Vagina (tissue), 2 donors: Measurements from ENCODE around the gene CNFN. TPM values are rescaled to one million over a fixed set of nuclear protein-coding genes. Genes with fewer than 3 reads are reported as not detected.

Experiments used
- DNase-seq, 2 donors: peaks; one replicate each; pipeline ENCODE4 v3.0.0-alpha.2; 2017; ENCODE audit errors: extremely low spot score in 2 of 2
- H3K27ac ChIP-seq: fragments of 200-600 bp; sonication (generic); one replicate; pipeline ENCODE4 v1.5.1; 2019
- H3K27me3 ChIP-seq: fragments of 200-600 bp; sonication (generic); one replicate; pipeline ENCODE4 v1.5.1; 2019
- H3K36me3 ChIP-seq, 2 donors: fragments of 200-600 bp; sonication (generic); one replicate each; pipeline ENCODE4 v1.5.1; 2017 to 2019
- H3K4me1 ChIP-seq: fragments of 200-600 bp; sonication (generic); one replicate; pipeline ENCODE4 v1.5.1; 2019
- H3K4me3 ChIP-seq, 2 donors: fragments of 200-600 bp; sonication (generic); 1 replicate in 1 of 2; 2 replicates in 1 of 2; pipeline ENCODE4 v1.5.1; 2016 to 2019
- H3K9me3 ChIP-seq: fragments of 200-600 bp; sonication (generic); one replicate; pipeline ENCODE4 v1.5.1; 2019
- POLR2A ChIP-seq, 2 donors: fragments of 450-650 bp; IDR thresholded peaks; one replicate each; pipeline ENCODE4 v1.6.1; 2017; ENCODE audit warnings: antibody characterized with exemption in 2 of 2, mild to moderate bottlenecking in 2 of 2, moderate library complexity in 2 of 2
- POLR2AphosphoS5 ChIP-seq, 2 donors: sonication (generic); formaldehyde crosslinking; IDR thresholded peaks; one replicate each; pipeline ENCODE4 v1.9.0; 2017; ENCODE audit warnings: antibody characterized with exemption in 2 of 2, mild to moderate bottlenecking in 2 of 2, low read depth in 1 of 2; ENCODE audit not compliant: insufficient read depth in 1 of 2
- intact Hi-C: fragments of 100-400 bp; cut with DNase I; formaldehyde crosslinking; loops from one replicate; pipeline ENCODE4 v1.15.1; 2023
- total RNA-seq: library from RNA; depleted of rRNA; stranded (reverse); fragments of >200 nt; gene quantifications from one replicate; pipeline ENCODE4 v1.2.3, GENCODE V29; 2016
- TF ChIP-seq, protein P1 (sequence below), 3 experiments: fragments of 450-650 bp in 2 of 3; fragments of 200-600 bp in 1 of 3; sonication (generic) in 1 of 3; IDR thresholded peaks; one replicate each; pipeline ENCODE4 v1.5.1; 2017 to 2019; ENCODE audit warnings: antibody characterized with exemption in 3 of 3, mild to moderate bottlenecking in 2 of 3, moderate library complexity in 2 of 3

The CNFN gene
- total RNA-seq, 1 donor from 2014 or later = 106 TPM

DNA sequence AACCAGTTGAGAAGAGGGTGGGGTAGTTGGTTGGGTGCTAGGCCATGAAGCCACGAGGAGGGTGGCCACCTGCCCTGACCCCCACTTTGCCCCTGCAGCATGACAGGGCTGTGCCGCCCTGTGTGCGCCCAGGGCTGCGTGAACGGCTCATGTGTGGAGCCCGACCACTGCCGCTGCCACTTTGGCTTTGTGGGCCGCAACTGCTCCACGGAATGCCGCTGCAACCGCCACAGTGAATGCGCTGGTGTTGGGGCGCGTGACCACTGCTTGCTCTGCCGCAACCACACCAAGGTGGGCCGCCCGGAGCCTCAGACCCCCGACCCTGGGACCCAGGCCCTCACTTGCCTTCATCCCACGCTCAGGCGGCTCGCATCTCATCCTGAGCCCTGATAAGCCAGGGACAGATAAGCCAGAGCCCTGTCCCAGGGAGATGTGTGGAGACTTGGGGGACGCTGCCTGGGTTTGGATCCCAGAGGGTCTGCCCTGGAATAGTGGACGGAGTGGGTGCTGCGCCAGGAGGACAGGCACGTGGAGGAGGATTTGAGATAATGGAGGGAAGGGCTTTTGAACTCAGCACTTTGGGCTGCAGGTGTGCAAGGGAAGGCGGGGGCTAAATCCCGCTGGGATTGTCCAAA is 20.5 kb downstream of the CNFN start:
- Histone ChIP-seq H3K36me3 (peaks cover 0 to 8% of the 10 kb centered on the region in 2 donors), H3K4me1 (no peaks in the 10 kb centered on the region), H3K27me3 (no peaks in the 10 kb centered on the region), H3K9me3 (no peaks in the 10 kb centered on the region), H3K27ac (no peak overlapping the region), H3K4me3 (no peak overlapping the region)
- TF ChIP-seq, protein P1, sequence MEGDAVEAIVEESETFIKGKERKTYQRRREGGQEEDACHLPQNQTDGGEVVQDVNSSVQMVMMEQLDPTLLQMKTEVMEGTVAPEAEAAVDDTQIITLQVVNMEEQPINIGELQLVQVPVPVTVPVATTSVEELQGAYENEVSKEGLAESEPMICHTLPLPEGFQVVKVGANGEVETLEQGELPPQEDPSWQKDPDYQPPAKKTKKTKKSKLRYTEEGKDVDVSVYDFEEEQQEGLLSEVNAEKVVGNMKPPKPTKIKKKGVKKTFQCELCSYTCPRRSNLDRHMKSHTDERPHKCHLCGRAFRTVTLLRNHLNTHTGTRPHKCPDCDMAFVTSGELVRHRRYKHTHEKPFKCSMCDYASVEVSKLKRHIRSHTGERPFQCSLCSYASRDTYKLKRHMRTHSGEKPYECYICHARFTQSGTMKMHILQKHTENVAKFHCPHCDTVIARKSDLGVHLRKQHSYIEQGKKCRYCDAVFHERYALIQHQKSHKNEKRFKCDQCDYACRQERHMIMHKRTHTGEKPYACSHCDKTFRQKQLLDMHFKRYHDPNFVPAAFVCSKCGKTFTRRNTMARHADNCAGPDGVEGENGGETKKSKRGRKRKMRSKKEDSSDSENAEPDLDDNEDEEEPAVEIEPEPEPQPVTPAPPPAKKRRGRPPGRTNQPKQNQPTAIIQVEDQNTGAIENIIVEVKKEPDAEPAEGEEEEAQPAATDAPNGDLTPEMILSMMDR (IDR thresholded peaks at IDR 0.05) = no peak
- TF ChIP-seq POLR2AphosphoS5 (IDR thresholded peaks at IDR 0.05; ENCODE audit: insufficient read depth in 1 of 2, low read depth in 1 of 2) (no peak), POLR2A (IDR thresholded peaks at IDR 0.05) (no peak)
- intact Hi-C loops = no loop called here
- DNase-seq = no peak

DNA sequence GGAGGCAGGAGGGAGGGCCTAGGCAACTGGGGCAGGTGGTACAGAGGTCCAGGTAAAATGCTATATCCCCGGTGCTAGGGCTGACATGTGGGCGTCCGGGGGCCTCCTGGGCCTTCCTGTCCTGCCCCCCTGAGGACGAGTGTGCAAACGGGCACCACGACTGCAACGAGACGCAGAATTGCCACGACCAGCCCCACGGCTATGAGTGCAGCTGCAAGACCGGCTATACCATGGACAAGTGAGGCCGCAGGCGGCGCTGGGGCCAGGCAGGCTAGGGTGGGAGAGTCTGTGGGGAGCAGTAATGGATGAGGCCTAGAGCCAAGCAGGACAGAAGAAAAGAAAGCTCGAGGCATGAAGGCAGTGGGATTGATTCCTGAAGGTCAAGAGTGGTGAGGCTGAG is 21.3 kb downstream of the CNFN start:
- no peak overlapping the region for H3K27ac ChIP-seq
- no peak overlapping the region for H3K4me3 ChIP-seq
- no peaks in the 10 kb centered on the region for H3K27me3 ChIP-seq
- no peaks in the 10 kb centered on the region for H3K9me3 ChIP-seq
- intact Hi-C loops = no loop called here
- no peak for DNase-seq
- no peaks in the 10 kb centered on the region for H3K4me1 ChIP-seq
- H3K36me3 ChIP-seq = peaks cover 0 to 5% of the 10 kb centered on the region in 2 donors
- TF ChIP-seq, protein P1 (IDR thresholded peaks at IDR 0.05) = no peak
- TF ChIP-seq POLR2AphosphoS5 (IDR thresholded peaks at IDR 0.05; ENCODE audit: insufficient read depth in 1 of 2, low read depth in 1 of 2) = no peak
- no peak for TF ChIP-seq POLR2A (IDR thresholded peaks at IDR 0.05)

GRCh38 chr19:42368360-42368759 is 21.7 kb downstream of the CNFN start:
- TF ChIP-seq, protein P1 (IDR thresholded peaks at IDR 0.05) = no peak
- TF ChIP-seq POLR2A (IDR thresholded peaks at IDR 0.05) (no peak), POLR2AphosphoS5 (IDR thresholded peaks at IDR 0.05; ENCODE audit: insufficient read depth in 1 of 2, low read depth in 1 of 2) (no peak)
- Histone ChIP-seq H3K27me3 (no peaks in the 10 kb centered on the region), H3K4me1 (no peaks in the 10 kb centered on the region), H3K27ac (no peak overlapping the region), H3K36me3 (peaks cover 0 to 9% of the 10 kb centered on the region in 2 donors), H3K9me3 (no peaks in the 10 kb centered on the region), H3K4me3 (no peak overlapping the region)
- intact Hi-C loops = no loop called here
- no peak for DNase-seq

- DNase-seq = no peak
- Histone ChIP-seq H3K4me1 (no peaks in the 10 kb centered on the region), H3K9me3 (no peaks in the 10 kb centered on the region), H3K27ac (no peak overlapping the region), H3K36me3 (peaks cover 0 to 13% of the 10 kb centered on the region in 2 donors), H3K4me3 (no peak overlapping the region), H3K27me3 (no peaks in the 10 kb centered on the region)
- intact Hi-C loops = no loop called here
- TF ChIP-seq POLR2A (IDR thresholded peaks at IDR 0.05) (no peak), POLR2AphosphoS5 (IDR thresholded peaks at IDR 0.05; ENCODE audit: insufficient read depth in 1 of 2, low read depth in 1 of 2) (no peak)
- TF ChIP-seq, protein P1 (IDR thresholded peaks at IDR 0.05) = no peak
Measured at GRCh38 chr19:42367929-42368328, 22.2 kb downstream of the CNFN start.

GRCh38 chr19:42366673-42367072 is 23.4 kb downstream of the CNFN start:
- Histone ChIP-seq H3K36me3 (peaks cover 0 to 17% of the 10 kb centered on the region in 2 donors), H3K27ac (no peak overlapping the region), H3K4me1 (no peaks in the 10 kb centered on the region), H3K27me3 (no peaks in the 10 kb centered on the region), H3K9me3 (no peaks in the 10 kb centered on the region), H3K4me3 (no peak overlapping the region)
- intact Hi-C loops = no loop called here
- TF ChIP-seq POLR2A (IDR thresholded peaks at IDR 0.05) = no peak
- no peak for TF ChIP-seq POLR2AphosphoS5 (IDR thresholded peaks at IDR 0.05; ENCODE audit: insufficient read depth in 1 of 2, low read depth in 1 of 2)
- TF ChIP-seq, protein P1 (IDR thresholded peaks at IDR 0.05) = no peak
- DNase-seq = no peak
